ENCODE data around the gene NFATC1.

NFATC1 gene

GRCh38 chr18:79519751-79520477, 124.2 kb downstream of the NFATC1 start:
- H3K9me3 ChIP-seq (ENCODE audit: control insufficient read depth, insufficient read depth, low read length), result no peaks in the 10 kb centered on the region
- H3K4me2 ChIP-seq (ENCODE audit: low read length), result peak overlapping the region; percentile 89
- no peaks in the 10 kb centered on the region for H3K27me3 ChIP-seq (ENCODE audit: control insufficient read depth, low read length)
- H3K27ac ChIP-seq (ENCODE audit: low read depth, low read length), result 0 out of 2 replicates have a peak overlapping the region, but pooled peaks have one; percentile 99
- no peaks in the 10 kb centered on the region for H4K20me1 ChIP-seq (ENCODE audit: control insufficient read depth, insufficient read depth, low read depth, low read length)
- peaks cover 4% of the 10 kb centered on the region; the same call in 1 of the 2 replicates for H3K79me2 ChIP-seq (ENCODE audit: control insufficient read depth, low read length)
- peaks cover 26% of the 10 kb centered on the region for H3F3A ChIP-seq (ENCODE audit: control insufficient read depth, insufficient read depth)
- peaks cover 57% of the 10 kb centered on the region for H3K4me1 ChIP-seq (ENCODE audit: control insufficient read depth, low read length)
- peak overlapping the region; percentile 49 for H3K4me3 ChIP-seq (ENCODE audit: low read length)
- TF ChIP-seq, protein P1, sequence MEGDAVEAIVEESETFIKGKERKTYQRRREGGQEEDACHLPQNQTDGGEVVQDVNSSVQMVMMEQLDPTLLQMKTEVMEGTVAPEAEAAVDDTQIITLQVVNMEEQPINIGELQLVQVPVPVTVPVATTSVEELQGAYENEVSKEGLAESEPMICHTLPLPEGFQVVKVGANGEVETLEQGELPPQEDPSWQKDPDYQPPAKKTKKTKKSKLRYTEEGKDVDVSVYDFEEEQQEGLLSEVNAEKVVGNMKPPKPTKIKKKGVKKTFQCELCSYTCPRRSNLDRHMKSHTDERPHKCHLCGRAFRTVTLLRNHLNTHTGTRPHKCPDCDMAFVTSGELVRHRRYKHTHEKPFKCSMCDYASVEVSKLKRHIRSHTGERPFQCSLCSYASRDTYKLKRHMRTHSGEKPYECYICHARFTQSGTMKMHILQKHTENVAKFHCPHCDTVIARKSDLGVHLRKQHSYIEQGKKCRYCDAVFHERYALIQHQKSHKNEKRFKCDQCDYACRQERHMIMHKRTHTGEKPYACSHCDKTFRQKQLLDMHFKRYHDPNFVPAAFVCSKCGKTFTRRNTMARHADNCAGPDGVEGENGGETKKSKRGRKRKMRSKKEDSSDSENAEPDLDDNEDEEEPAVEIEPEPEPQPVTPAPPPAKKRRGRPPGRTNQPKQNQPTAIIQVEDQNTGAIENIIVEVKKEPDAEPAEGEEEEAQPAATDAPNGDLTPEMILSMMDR (IDR thresholded peaks at IDR 0.05; ENCODE audit: low read depth, low read length, poor library complexity, severe bottlenecking), result no peak
- TF ChIP-seq EZH2phosphoT487 (IDR thresholded peaks at IDR 0.05; ENCODE audit: borderline replicate concordance, low read length), result no peak
- no peaks in the 10 kb centered on the region for H3K9me2 ChIP-seq (replicated peaks; ENCODE audit: control insufficient read depth, low read length)
- peaks cover 3% of the 10 kb centered on the region; the same call in 1 of the 2 replicates for H3K36me3 ChIP-seq (ENCODE audit: control insufficient read depth, low read length)

DNA sequence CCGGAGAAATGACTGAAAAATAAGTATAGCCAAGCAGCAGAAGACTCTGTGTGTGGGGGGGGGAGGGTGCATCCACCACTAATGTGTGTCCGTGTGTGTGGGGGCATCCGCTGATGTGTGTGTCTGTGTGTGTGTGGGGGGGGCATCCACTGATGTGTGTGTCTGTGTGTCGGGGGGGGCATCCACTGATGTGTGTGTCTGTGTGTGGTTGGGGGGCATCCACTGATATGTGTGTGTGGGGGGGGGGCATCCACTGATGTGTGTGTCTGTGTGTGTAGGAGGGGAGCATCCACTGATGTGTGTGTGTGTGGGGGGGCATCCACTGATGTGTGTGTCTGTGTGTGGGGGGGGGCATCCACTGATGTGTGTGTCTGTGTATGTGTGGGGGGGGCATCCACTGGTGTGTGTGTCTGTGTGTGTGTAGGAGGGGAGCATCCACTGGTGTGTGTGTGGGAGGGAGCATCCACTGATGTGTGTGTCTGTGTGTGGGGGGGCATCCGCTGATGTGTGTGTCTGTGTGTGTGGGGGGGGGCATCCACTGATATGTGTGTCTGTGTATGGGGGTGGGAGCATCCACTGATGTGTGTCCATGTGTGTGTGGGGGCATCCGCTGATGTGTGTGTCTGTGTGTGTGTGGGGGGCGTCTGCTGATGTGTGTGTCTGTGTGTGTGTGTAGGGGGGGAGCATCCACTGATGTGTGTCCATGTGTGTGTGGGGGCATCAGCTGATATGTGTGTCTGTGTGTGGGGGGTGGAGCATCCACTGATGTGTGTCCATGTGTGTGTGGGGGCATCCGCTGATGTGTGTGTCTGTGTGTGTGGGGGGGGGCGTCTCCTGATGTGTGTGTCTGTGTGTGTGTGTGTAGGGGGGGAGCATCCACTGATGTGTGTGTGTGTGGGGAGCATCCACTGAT, 125.0 kb downstream of the NFATC1 start:
- Histone ChIP-seq H3F3A (ENCODE audit: control insufficient read depth, insufficient read depth) (peaks cover 26% of the 10 kb centered on the region), H3K36me3 (ENCODE audit: control insufficient read depth, low read length) (peaks cover 3% of the 10 kb centered on the region; the same call in 1 of the 2 replicates), H3K9me3 (ENCODE audit: control insufficient read depth, insufficient read depth, low read length) (no peaks in the 10 kb centered on the region), H4K20me1 (ENCODE audit: control insufficient read depth, insufficient read depth, low read depth, low read length) (no peaks in the 10 kb centered on the region), H3K4me3 (ENCODE audit: low read length) (peak overlapping the region; percentile 49), H3K4me2 (ENCODE audit: low read length) (peak overlapping the region; percentile 89), H3K9me2 (replicated peaks; ENCODE audit: control insufficient read depth, low read length) (no peaks in the 10 kb centered on the region), H3K4me1 (ENCODE audit: control insufficient read depth, low read length) (peaks cover 62% of the 10 kb centered on the region), H3K79me2 (ENCODE audit: control insufficient read depth, low read length) (peaks cover 4% of the 10 kb centered on the region; the same call in 1 of the 2 replicates), H3K27ac (ENCODE audit: low read depth, low read length) (peak overlapping the region; percentile 99), H3K27me3 (ENCODE audit: control insufficient read depth, low read length) (no peaks in the 10 kb centered on the region)
- TF ChIP-seq EZH2phosphoT487 (IDR thresholded peaks at IDR 0.05; ENCODE audit: borderline replicate concordance, low read length), result no peak
- TF ChIP-seq, protein P1 (IDR thresholded peaks at IDR 0.05; ENCODE audit: low read depth, low read length, poor library complexity, severe bottlenecking), result no peak

DNA sequence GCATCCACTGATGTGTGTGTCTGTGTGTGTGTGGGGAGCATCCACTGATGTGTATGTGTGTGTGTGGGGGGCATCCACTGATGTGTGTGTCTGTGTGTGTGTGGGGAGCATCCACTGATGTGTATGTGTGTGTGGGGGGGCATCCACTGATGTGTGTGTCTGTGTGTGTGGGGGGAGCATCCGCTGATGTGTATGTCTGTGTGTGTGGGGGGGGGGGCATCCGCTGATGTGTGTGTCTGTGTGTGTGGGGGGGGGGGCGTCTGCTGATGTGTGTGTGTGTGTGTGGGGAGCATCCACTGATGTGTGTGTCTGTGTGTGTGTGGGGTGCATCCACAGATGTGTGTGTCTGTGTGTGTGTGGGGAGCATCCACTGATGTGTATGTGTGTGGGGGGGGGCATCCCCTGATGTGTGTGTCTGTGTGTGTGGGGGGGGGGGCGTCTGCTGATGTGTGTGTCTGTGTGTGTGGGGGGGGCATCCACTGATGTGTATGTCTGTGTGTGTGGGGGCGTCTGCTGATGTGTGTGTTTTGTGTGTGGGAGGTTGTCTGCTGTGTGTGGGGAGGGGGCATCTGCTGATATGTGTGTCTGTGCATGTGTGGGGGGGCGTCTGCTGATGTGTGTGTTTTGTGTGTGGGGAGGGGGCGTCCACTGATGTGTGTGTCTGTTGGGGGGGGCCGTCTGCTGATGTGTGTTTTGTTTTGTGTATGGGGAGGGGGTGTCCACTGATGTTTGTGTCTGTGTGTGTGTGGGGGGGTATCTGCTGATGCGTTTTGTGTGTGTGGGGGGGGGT, 125.9 kb downstream of the NFATC1 start:
- H3K79me2 ChIP-seq (ENCODE audit: control insufficient read depth, low read length), result peaks cover 4% of the 10 kb centered on the region; the same call in 1 of the 2 replicates
- peak overlapping the region; percentile 89 for H3K4me2 ChIP-seq (ENCODE audit: low read length)
- no peaks in the 10 kb centered on the region for H4K20me1 ChIP-seq (ENCODE audit: control insufficient read depth, insufficient read depth, low read depth, low read length)
- peaks cover 25% of the 10 kb centered on the region for H3F3A ChIP-seq (ENCODE audit: control insufficient read depth, insufficient read depth)
- peaks cover 3% of the 10 kb centered on the region; the same call in 1 of the 2 replicates for H3K36me3 ChIP-seq (ENCODE audit: control insufficient read depth, low read length)
- H3K27me3 ChIP-seq (ENCODE audit: control insufficient read depth, low read length), result no peaks in the 10 kb centered on the region
- peak overlapping the region; percentile 99 for H3K27ac ChIP-seq (ENCODE audit: low read depth, low read length)
- no peak for TF ChIP-seq EZH2phosphoT487 (IDR thresholded peaks at IDR 0.05; ENCODE audit: borderline replicate concordance, low read length)
- TF ChIP-seq, protein P1 (IDR thresholded peaks at IDR 0.05; ENCODE audit: low read depth, low read length, poor library complexity, severe bottlenecking), result no peak
- no peaks in the 10 kb centered on the region for H3K9me3 ChIP-seq (ENCODE audit: control insufficient read depth, insufficient read depth, low read length)
- H3K9me2 ChIP-seq (replicated peaks; ENCODE audit: control insufficient read depth, low read length), result no peaks in the 10 kb centered on the region
- H3K4me1 ChIP-seq (ENCODE audit: control insufficient read depth, low read length), result peaks cover 64% of the 10 kb centered on the region
- H3K4me3 ChIP-seq (ENCODE audit: low read length), result peak overlapping the region; percentile 71
